Astrocyte (in vitro differentiated cells and primary cell): ENCODE results near the gene TRIO.

ENCODE experiments used
- CTCF ChIP-seq: IDR thresholded peaks from 2 replicates; pipeline ENCODE4 v1.5.1; 2011; ENCODE audit warnings: low read depth, mild to moderate bottlenecking, inconsistent platforms, low read length, moderate library complexity; ENCODE audit not compliant: insufficient read depth
- EZH2 ChIP-seq: IDR thresholded peaks from 2 replicates; pipeline ENCODE4 v1.6.1; 2012; ENCODE audit warnings: mild to moderate bottlenecking, low read length, inconsistent platforms; ENCODE audit not compliant: insufficient read depth

- TF ChIP-seq CTCF, result no peak
- TF ChIP-seq EZH2, result no peak
These were observed 74.4 kb downstream of the TRIO start for GRCh38 chr5:14217587-14217986.
